Epidermal melanocyte (primary cell): ENCODE results near the gene MYL6B.
"Not testable (repeated sequence)": the region's sequence is repeated elsewhere in the genome, so short reads cannot be mapped to it uniquely, and the experiment has no call there.

Source experiments
- DNase-seq: peaks from one replicate; pipeline ENCODE4 v3.0.0; 2011; ENCODE audit warnings: low spot score; ENCODE audit not compliant: insufficient read length

The MYL6B gene

GRCh38 chr12:56152756-56153677, 630 bp downstream of the MYL6B start:
- no peak for DNase-seq

GRCh38 chr12:56153678-56154065, 1.3 kb downstream of the MYL6B start:
- DNase-seq, result no peak

DNA sequence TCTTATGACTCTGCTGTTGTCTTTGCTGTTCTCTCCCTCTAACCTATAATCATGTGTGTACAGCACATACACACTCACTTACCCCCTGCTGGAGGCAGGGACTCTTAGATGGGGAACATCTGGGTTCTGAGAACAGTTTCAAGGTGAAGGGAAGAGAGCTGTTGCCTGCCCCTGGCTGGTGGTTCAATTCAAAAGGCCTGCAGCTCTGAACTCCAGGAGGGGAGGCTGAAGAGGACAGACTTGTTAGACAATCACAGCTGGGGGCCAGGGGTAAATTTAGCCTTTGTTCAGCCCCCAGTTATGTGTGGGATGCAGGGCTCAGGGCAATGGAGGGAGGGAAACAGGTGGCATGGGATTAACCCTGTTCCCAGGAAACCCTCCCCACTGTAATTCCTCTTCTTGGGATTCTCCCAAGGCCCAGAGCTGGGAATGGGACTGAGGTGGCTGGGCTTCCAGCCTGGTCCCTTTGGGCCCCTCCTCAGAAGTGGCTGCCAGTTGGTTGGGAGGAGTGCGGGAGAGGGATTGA, 1.9 kb downstream of the MYL6B start:
- no peak for DNase-seq

- no peak for DNase-seq
These were observed 2.4 kb downstream of the MYL6B start for GRCh38 chr12:56154818-56155217.

DNA sequence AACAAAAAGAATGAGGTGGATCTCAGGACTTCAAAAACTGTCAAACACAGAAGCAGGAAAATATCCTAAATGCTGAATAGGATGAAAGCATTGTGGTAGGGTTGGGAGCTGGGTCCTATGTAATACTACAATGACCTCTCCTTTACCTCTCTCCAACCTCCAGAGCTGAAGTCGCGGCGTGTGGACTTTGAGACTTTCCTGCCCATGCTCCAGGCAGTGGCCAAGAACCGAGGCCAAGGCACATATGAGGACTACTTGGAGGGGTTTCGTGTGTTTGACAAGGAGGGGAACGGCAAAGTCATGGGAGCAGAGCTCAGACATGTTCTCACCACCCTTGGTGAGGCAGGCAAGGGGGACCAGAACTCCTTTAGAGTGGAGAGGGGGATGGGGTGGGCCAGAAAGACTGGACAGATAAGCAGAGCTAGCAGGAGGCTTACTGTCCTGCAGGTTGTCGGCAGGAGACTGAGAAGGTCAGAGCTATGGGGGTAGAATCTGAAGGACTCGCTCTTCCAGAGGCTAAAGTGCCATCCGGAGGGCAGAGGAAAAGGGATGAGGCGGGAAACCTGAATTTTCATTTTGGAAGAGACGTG, 3.0 kb downstream of the MYL6B start:
- no peak for DNase-seq

DNA sequence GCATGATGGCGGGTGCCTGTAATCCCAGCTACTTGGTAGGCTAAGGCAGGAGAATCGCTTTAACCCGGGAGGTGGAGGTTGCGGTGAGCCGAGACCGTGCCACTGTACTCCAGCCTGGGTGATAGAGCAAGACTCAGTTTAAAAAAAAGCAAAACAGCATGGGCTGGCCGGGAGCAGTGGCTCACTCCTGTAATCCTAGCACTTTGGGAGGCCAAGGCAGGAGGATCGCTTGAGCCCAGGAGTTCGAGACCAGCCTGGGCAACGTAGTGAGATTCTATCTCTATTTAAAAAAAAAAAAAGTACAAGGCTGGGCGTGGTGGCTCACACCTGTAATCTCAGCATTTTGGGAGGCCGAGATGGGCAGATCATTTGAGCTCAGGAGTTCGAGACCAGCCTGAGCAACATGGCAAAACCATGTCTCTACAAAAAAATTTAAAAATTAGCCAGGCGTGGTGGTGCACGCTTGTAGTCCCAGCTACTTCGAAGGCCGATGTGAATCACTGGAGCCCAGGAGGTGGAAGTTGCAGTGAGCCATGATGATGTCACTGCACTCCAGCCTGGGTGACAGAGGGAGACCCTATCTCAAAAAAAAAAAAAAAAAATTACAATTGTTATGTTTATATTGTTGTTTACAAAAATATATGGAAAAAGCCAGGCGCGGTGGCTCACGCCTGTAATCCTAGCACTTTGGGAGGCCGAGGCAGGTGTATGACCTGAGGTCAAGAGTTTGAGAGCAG, 4.2 kb downstream of the MYL6B start:
- DNase-seq, result not testable (repeated sequence)

- peak; percentile 76 for DNase-seq
These were observed 5.0 kb downstream of the MYL6B start for GRCh38 chr12:56157201-56158028.

DNA sequence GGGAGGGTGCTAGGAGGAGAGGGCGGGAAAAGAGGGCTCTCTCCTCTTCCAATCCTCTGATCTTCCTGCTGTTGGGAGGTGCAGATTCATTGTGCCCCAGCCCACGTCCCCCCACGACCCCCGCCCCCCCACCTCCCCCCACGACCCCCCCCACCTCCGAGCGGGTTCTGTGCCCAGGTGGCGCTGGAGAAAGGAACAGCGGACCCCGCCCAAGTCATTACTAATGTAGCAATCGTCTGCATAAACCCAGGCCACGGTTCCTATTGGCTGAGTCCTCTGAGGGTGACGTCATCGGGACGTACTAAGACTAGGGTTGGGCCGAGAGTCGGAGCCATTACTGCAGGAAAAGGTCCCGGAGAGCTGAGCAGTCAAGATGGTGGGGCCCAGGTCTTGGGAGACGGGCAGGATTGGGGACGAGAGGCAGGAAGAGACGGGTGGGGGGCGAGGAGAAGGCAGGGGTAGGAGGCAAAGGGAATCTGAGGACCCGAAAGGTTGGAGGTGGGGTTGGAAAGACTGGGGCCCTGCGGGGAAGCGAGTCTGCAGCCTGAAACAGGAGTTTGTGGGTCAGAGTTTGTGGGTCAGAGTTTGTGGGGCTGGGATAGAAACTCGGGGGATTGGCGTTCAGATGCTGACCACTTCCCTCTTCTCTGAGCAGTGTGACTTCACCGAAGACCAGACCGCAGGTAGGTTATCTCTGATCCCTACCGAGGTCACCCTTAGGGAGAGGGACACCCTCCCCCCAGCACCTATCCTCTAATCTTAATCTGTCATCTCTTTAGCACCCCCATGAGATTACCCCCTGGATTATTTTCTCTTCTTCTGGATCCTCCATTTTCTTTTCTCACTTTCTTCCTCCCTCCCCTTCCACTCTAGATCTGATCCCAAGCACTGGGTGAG, 5.9 kb downstream of the MYL6B start, which contains the start of gene MYL6:
TSS of gene MYL6 (plus strand) at position 331 of the 897 bp plus-strand sequence. CDS start at position 374, 43 bp downstream.
- peak; percentile 98 for DNase-seq

DNA sequence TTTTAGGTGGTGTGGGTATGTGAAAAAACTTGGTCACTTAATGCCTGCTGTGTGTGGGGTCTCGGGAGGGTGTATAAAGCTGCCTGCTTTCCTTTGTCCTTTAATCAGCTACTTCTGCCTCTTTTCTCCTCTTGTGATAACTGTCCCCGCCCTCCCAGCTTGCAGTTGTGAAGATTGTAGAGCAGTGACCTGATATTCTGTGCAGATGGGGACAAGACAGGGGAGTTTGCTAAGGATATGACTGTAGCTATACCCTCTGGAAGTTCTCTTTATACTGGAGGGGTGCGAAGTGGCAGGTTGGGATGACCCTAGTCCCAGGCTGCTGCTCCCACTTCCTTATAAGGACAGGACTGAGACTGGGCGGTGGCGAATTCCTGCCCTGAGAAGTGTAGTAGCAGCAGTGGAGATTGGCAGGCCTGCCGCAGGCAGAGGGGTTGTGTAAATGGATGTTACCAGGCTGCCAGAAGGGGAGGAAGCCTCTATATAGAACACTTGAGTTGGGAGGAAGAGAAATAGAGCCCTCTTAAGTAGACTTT, 6.6 kb downstream of the MYL6B start:
- DNase-seq, result no peak

DNA sequence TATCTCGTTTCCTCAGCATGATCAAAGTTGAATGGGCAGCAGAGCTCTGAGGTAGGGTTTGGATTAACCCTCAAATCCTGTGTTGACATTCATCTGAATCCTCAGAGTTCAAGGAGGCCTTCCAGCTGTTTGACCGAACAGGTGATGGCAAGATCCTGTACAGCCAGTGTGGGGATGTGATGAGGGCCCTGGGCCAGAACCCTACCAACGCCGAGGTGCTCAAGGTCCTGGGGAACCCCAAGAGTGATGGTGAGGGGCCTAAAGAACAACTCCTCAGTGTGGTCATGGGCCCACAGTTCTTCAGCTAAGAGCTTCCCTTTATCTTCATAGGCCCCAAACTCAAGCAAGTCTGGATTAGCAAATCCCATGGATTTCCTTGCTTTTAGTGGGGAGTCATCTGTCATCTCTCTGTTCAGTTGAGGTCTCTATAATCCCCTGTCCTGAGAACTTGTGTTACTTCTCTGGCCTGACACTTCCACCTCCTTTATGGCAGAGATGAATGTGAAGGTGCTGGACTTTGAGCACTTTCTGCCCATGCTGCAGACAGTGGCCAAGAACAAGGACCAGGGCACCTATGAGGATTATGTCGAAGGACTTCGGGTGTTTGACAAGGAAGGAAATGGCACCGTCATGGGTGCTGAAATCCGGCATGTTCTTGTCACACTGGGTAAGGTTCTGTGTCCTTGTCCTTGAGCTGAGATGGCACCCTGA, 7.2 kb downstream of the MYL6B start:
- DNase-seq, result no peak

DNA sequence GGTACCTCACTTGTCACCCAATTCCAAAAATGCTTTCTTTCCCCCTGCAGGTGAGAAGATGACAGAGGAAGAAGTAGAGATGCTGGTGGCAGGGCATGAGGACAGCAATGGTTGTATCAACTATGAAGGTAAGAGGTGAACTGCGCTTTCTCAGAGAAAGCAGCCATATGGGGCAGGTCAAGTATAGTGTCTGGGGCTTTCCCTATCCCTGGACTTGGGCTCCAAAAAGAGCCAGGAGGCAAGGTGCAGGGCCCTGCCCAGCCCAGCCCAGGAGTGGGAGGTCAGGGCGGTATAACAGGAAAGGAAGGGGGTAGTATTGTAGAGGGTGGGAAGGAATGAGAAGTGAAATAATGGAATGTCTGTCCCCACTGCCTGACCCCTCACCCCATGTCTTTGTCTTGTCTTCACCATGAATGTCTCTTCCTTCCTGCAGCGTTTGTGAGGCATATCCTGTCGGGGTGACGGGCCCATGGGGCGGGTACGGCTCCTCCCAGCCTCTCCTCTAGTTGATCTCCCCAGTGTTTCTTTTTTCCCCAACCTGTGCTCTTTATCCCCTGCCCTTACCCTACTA, 7.9 kb downstream of the MYL6B start:
- DNase-seq, result no peak

DNA sequence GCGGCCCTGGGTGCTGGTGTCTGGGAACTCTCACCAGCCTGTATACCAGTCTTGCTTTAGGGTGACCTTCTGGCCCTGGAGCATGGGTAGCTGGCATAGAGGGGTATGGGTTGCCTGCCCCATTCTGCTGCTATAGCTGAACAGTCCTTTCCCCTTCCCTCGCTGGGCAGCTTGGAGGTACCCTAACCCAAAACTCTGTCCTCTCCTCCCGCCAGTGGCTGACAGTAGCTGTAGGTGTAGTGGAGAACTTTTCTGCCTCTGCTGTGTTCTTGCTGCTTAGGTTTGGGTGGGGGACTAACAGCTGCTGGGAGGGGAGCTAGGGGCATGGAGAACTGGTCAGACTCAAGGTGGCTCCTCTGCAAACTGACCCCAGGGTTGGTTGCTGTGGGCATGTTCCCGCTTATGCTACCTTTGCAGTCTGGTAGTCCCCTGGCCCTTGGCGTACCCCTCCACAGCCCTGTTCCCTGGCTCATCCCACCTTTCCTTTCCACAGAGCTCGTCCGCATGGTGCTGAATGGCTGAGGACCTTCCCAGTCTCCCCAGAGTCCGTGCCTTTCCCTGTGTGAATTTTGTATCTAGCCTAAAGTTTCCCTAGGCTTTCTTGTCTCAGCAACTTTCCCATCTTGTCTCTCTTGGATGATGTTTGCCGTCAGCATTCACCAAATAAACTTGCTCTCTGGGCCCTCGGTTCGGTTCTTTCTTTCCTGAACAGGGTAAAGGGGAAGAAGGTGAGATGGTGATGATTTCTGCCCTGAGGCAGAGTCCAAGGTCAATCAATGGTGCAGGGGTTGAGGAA, 8.7 kb downstream of the MYL6B start:
- DNase-seq, result no peak

DNA sequence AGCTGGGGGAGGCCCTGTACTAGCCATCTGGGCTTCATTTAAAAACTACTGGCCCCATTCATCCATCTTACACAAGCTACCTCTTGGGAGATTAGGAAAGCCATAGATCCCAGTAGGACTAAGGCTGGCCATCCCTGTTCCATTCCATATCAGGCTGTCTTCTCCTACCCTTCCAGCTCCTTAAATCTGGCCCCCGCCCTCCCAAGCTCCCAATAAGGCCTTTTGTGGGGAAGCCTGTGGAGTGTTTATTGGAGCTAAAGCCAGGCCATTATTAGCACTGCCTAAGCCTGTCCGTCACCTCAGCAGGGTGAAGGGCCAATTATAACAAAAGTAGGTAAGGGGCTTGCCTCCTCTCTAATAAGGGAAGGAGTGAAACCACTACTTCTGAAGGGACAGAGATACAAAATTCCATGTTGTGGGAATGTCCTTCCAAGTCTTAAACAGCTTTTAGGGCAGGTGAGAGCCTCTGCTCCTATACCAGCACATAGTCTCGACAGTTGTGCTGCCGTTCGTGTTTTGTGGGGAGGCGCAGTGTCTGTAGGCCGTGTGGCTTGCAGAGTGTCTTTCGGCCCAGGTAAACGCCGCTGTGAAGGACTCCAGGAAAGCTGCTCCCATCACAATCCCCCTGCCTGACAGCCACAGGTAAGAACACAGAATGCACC, 9.4 kb downstream of the MYL6B start:
- DNase-seq, result no peak

- DNase-seq, result no peak
These were observed 10.3 kb downstream of the MYL6B start for GRCh38 chr12:56162468-56163290.

- no peak for DNase-seq
These were observed 11.4 kb downstream of the MYL6B start for GRCh38 chr12:56163533-56164344.

DNA sequence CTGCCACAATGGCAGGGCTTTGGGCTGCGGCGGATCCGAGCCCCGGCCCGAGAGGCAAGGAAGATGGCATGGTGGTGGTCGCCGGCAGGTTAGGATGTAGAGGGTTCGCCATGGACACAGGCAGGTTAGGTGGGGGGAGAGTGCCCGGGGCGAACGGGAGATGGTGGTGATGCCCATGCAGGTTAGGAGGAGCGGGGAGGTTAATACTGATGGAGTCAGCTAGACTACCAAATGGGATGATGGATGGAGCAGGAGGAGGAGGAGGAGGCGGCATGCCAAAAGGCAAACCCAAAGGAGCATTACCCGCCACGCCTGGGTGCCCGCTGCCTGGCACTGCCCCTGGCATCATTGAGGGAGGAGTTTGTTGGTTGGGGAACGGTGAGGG, 11.9 kb downstream of the MYL6B start:
- DNase-seq, result no peak
